Measurements from ENCODE around the gene NODAL.

NODAL gene

DNA sequence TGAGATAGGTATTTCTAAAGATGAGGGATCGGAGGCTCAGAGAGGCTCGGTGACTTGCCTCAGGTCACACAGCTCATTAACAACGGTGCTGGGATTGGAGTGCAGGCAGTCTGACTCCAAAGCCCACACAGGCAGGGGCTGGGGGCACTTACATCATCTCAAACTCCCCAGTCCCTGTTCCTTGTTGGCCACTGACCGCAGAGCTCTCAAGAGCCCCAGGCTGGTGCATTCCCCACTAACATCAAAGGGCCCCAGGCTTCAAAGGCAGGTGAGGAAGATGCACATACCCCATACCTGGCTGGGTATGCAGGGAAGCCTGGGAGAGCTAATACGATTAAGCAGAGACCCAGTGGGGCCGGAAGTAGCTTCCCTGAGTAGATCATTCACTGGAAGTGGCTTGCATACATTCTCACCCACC, 13.7 kb upstream of the NODAL start:
- H3K4me3 ChIP-seq (ENCODE audit: low read depth, low read length) = no peak overlapping the region
- TF ChIP-seq, protein P1, sequence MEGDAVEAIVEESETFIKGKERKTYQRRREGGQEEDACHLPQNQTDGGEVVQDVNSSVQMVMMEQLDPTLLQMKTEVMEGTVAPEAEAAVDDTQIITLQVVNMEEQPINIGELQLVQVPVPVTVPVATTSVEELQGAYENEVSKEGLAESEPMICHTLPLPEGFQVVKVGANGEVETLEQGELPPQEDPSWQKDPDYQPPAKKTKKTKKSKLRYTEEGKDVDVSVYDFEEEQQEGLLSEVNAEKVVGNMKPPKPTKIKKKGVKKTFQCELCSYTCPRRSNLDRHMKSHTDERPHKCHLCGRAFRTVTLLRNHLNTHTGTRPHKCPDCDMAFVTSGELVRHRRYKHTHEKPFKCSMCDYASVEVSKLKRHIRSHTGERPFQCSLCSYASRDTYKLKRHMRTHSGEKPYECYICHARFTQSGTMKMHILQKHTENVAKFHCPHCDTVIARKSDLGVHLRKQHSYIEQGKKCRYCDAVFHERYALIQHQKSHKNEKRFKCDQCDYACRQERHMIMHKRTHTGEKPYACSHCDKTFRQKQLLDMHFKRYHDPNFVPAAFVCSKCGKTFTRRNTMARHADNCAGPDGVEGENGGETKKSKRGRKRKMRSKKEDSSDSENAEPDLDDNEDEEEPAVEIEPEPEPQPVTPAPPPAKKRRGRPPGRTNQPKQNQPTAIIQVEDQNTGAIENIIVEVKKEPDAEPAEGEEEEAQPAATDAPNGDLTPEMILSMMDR (IDR thresholded peaks at IDR 0.05; ENCODE audit: low read depth, low read length) = no peak
- no peaks in the 10 kb centered on the region for H3K27me3 ChIP-seq (ENCODE audit: insufficient read depth, low read depth, severe bottlenecking)
- H3K9me3 ChIP-seq (ENCODE audit: severe bottlenecking) = no peaks in the 10 kb centered on the region
- DNase-seq = no peak
- no peak overlapping the region for H3K27ac ChIP-seq
- no peaks in the 10 kb centered on the region for H3K36me3 ChIP-seq

DNA sequence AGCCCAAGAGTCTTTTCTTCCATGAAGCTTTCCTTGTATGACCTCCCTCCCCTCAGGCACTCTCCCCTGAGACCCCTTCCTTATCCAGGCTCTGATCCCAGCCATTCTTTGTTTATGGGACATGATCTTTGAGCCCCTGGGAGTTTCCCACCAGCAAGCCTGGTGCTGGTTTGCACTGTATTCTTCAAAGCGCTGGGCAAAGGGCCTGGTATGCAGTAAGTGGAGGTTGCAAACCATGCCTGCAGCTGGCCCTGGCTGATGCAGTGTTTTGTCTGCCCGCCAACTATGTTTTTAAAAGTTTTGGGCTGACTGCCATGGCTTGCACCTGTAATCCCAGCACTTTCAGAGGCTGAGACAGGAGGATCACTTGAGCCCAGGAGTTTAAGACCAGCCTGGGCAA, 6.8 kb upstream of the NODAL start:
- TF ChIP-seq, protein P1 (IDR thresholded peaks at IDR 0.05; ENCODE audit: low read depth, low read length) = no peak
- Histone ChIP-seq H3K27ac (no peak overlapping the region), H3K4me3 (ENCODE audit: low read depth, low read length) (no peak overlapping the region), H3K36me3 (no peaks in the 10 kb centered on the region), H3K9me3 (ENCODE audit: severe bottlenecking) (no peaks in the 10 kb centered on the region), H3K27me3 (ENCODE audit: insufficient read depth, low read depth, severe bottlenecking) (no peaks in the 10 kb centered on the region)
- DNase-seq = no peak

DNA sequence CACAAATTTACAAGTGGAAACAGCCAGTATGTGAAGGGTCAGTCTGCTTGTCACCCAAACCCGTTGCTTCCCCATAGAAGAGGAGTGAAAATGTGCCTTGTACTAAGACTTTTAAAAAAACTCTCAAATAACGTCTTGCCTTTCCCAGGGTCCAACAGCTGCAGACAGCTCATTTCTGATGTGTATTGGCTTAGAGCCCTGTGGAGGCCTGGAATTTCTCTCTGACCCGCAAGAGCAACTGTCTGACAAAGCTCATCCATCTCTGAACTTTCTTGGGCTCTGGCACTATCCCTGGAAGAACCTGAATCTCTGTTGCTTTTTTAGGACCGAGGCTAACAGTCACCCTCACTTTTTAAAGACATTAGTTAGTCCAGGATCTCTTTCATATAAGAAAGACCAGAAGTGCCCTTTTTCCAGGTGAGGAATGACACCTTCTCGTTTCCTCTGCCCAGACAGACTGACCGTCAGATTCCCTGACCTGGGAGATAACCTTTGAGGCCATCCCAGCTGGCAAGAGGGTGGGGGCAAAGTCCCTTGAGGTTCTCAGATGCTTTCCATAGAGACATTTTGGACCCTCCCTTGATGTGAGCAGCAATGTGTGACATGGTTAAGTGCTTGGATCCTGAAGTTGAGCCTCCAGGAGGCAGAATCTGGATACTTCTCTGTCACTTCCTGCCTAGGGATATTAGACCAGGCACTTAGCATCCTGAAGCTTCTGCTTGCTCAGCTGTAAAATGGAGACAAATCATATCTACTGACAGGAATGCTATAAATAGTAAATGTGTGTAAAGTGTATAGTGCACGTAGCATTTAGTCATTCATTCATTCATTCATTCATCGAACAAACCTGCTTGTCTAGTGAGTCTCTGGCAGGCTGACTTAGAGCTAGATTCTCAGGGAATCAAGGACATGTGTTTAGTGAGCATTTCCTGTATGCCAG, 4.5 kb upstream of the NODAL start:
- Histone ChIP-seq H3K36me3 (no peaks in the 10 kb centered on the region), H3K9me3 (ENCODE audit: severe bottlenecking) (peaks cover 6% of the 10 kb centered on the region), H3K4me3 (ENCODE audit: low read depth, low read length) (no peak overlapping the region), H3K27ac (no peak overlapping the region), H3K27me3 (ENCODE audit: insufficient read depth, low read depth, severe bottlenecking) (no peaks in the 10 kb centered on the region)
- DNase-seq = no peak
- TF ChIP-seq, protein P1 (IDR thresholded peaks at IDR 0.05; ENCODE audit: low read depth, low read length) = no peak

DNA sequence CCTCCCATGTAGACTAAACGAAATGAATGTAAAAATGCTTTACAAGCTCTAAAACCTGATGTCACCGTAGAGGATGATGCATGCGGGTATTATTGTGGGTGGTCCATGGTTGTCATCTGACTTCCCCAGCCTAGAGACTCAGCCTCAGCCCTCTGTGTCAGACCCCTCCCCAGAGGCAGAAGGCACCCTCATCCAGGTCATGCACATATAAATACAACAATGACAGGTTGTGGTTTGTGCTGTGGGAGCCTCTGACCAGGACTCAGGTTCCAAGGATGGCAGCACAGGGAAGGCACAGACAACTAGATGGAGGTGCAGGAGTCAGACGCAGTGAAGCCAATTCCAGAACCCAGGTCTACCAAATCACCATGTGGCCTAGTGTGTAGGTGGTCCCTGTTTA, 3.3 kb upstream of the NODAL start:
- H3K4me3 ChIP-seq (ENCODE audit: low read depth, low read length) = no peak overlapping the region
- no peak overlapping the region for H3K27ac ChIP-seq
- H3K9me3 ChIP-seq (ENCODE audit: severe bottlenecking) = peaks cover 10% of the 10 kb centered on the region
- TF ChIP-seq, protein P1 (IDR thresholded peaks at IDR 0.05; ENCODE audit: low read depth, low read length) = no peak
- DNase-seq = no peak
- no peaks in the 10 kb centered on the region for H3K27me3 ChIP-seq (ENCODE audit: insufficient read depth, low read depth, severe bottlenecking)
- no peaks in the 10 kb centered on the region for H3K36me3 ChIP-seq

DNA sequence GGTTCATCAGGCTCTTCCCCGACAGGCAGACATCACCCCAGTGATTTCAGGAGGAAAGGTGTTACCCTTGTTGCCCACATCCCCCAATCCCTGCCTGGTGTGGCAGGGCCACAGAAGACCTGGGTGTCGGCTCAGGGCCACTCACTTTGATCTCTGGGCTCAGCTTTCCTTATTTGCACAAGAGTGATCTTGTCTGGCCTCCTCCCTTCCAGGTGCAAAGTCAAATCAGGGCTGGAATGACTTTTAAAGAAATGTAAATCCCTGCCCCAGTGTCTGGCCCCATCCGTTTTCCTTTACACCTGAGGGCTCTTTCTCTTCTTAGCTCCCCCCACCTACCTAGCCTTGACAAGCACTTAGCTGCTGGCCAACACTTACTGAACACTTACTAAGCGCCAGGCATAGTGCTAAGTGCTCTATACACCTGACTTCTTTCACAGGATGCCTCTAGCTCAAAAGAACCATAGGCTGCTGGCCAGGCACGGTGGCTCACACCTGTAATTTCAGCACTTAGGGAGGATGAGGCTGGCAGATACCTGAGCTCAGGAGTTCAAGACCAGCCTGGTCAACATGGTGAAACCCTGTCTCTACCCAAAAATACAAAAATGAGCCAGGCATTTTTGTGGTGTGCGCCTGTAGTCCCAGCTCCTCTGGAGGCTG, 979 bp upstream of the NODAL start:
- peaks cover 10% of the 10 kb centered on the region for H3K9me3 ChIP-seq (ENCODE audit: severe bottlenecking)
- H3K4me3 ChIP-seq (ENCODE audit: low read depth, low read length) = no peak overlapping the region
- H3K27me3 ChIP-seq (ENCODE audit: insufficient read depth, low read depth, severe bottlenecking) = no peaks in the 10 kb centered on the region
- H3K36me3 ChIP-seq = no peaks in the 10 kb centered on the region
- no peak overlapping the region for H3K27ac ChIP-seq
- DNase-seq = no peak
- TF ChIP-seq, protein P1 (IDR thresholded peaks at IDR 0.05; ENCODE audit: low read depth, low read length) = no peak
